GM12878 (cell line): Measurements from ENCODE around the gene ASB2. TPM values are rescaled to one million over a fixed set of nuclear protein-coding genes. Genes with fewer than 3 reads are reported as not detected.

Source experiments
- ATAC-seq: fragments of 200-7000 bp; cut with Tn5 transposase; 3 replicates; pipeline ENCODE4 v1.9.1; 2020; ENCODE audit warnings: mild to moderate bottlenecking, moderate library complexity
- BruUV-seq: library from RNA; stranded (reverse); fragments of 400-500 nt; replicated peaks from 2 replicates; lab custom pipeline; 2021; lab: Mats Ljungman, UMichigan
- CTCF ChIA-PET: fragments of 300-600 bp; sonication (Branson Sonifier 250); formaldehyde crosslinking; extraction: SDS; loops from one replicate; lab custom pipeline; 2021; ENCODE audit warnings: inconsistent platforms; lab: Yijun Ruan, JAX
- POLR2A ChIA-PET: fragments of 350-600 bp; formaldehyde crosslinking; extraction: SDS; loops from one replicate; lab custom pipeline; 2021; ENCODE audit warnings: inconsistent platforms; lab: Charles Lee
- RAD21 ChIA-PET: fragments of 300-600 bp; sonication (Branson Sonifier 250); formaldehyde crosslinking; loops from one replicate; lab custom pipeline; 2023; ENCODE audit warnings: antibody characterized with exemption; ENCODE audit not compliant: unreplicated experiment; lab: Charles Lee
- SMC1A ChIA-PET: fragments of 300-600 bp; sonication (Branson Sonifier 250); formaldehyde crosslinking; loops from one replicate; lab custom pipeline; 2023; ENCODE audit not compliant: unreplicated experiment, uncharacterized antibody; lab: Charles Lee
- DNase-seq: peaks from one replicate; pipeline ENCODE4 v3.0.0-alpha.2; 2011; ENCODE audit warnings: low read depth, low spot score
- FAIRE-seq: peaks from 3 replicates; lab custom pipeline; 2011; peaks lifted over from hg19 to GRCh38; lab: Jason Lieb, UNC
- H2AFZ ChIP-seq: 2 replicates; pipeline ENCODE4 v1.6.0; 2011; ENCODE audit warnings: low read depth, low read length, control low read depth; ENCODE audit not compliant: control insufficient read depth
- H3K27ac ChIP-seq: 2 replicates; pipeline ENCODE4 v1.5.1; 2011; ENCODE audit warnings: control low read depth; ENCODE audit not compliant: control insufficient read depth, insufficient read depth
- H3K27me3 ChIP-seq, 2 experiments: replicated peaks in 1 of 2; 2 replicates each; pipeline versions ENCODE4 v1.6.0 to v1.6.1; 2011; ENCODE audit warnings: low read length in 1 of 2; ENCODE audit not compliant: control insufficient read depth in 2 of 2, insufficient read depth in 2 of 2
- H3K36me3 ChIP-seq, 2 experiments: 2 replicates each; pipeline ENCODE4 v1.5.1; 2011; ENCODE audit warnings: low read length in 1 of 2; ENCODE audit not compliant: control insufficient read depth in 2 of 2, insufficient read depth in 2 of 2
- H3K4me1 ChIP-seq: 2 replicates; pipeline ENCODE4 v1.6.1; 2011; ENCODE audit warnings: mild to moderate bottlenecking, low read length, moderate library complexity, mixed read lengths; ENCODE audit not compliant: control insufficient read depth, insufficient read depth
- H3K4me2 ChIP-seq: 2 replicates; pipeline ENCODE4 v1.6.0; 2011; ENCODE audit warnings: control low read depth; ENCODE audit not compliant: control insufficient read depth, insufficient read depth
- H3K4me3 ChIP-seq: fragments of 200-600 bp; sonication (generic); 2 replicates; pipeline ENCODE4 v1.5.1; 2016
- H3K79me2 ChIP-seq: 2 replicates; pipeline ENCODE4 v1.6.0; 2011; ENCODE audit warnings: low read length; ENCODE audit not compliant: control insufficient read depth, insufficient read depth
- H3K9ac ChIP-seq: 2 replicates; pipeline ENCODE4 v1.8.0; 2011; ENCODE audit warnings: low read length, control low read depth, mixed read lengths; ENCODE audit not compliant: control insufficient read depth, insufficient read depth
- H3K9me3 ChIP-seq: replicated peaks from 3 replicates; pipeline ENCODE4 v1.5.1; 2011; ENCODE audit warnings: mild to moderate bottlenecking, low read length; ENCODE audit not compliant: control insufficient read depth, insufficient read depth
- H4K20me1 ChIP-seq: 2 replicates; pipeline ENCODE4 v1.6.0; 2011; ENCODE audit not compliant: control insufficient read depth, insufficient read depth
- CREB1 ChIP-seq: IDR thresholded peaks from 2 replicates; pipeline ENCODE4 v1.6.1; 2012; ENCODE audit warnings: low read depth, mild to moderate bottlenecking, inconsistent platforms
- EZH2 ChIP-seq: IDR thresholded peaks from 2 replicates; pipeline ENCODE4 v1.6.1; 2012; ENCODE audit warnings: low read depth, mild to moderate bottlenecking, control low read depth, inconsistent platforms, low read length, borderline replicate concordance; ENCODE audit not compliant: control insufficient read depth
- LARP7 ChIP-seq: fragments of 450-650 bp; IDR thresholded peaks from 2 replicates; pipeline ENCODE4 v1.6.1; 2017; ENCODE audit warnings: mild to moderate bottlenecking
- MTA3 ChIP-seq: IDR thresholded peaks from 2 replicates; pipeline ENCODE4 v1.6.1; 2012; ENCODE audit warnings: low read length, inconsistent platforms, borderline replicate concordance
- MXI1 ChIP-seq: fragments of 150-350 bp; IDR thresholded peaks from 2 replicates; pipeline ENCODE4 v1.6.1; 2011; ENCODE audit warnings: low read depth, mild to moderate bottlenecking, inconsistent platforms, low read length, improper control_type of control experiment
- RELA ChIP-seq: fragments of 450-650 bp; IDR thresholded peaks from 2 replicates; pipeline ENCODE4 v1.8.0; 2014; ENCODE audit warnings: borderline replicate concordance; ENCODE audit not compliant: partially characterized antibody
- STAT3 ChIP-seq: IDR thresholded peaks from 2 replicates; pipeline ENCODE4 v1.6.1; 2011; ENCODE audit warnings: low read depth, low read length, improper control_type of control experiment
- TCF3 ChIP-seq: IDR thresholded peaks from 2 replicates; pipeline ENCODE4 v1.6.1; 2012; ENCODE audit warnings: low read depth, mild to moderate bottlenecking, low read length, borderline replicate concordance; ENCODE audit not compliant: insufficient read depth
- USF2 ChIP-seq: IDR thresholded peaks from 2 replicates; pipeline ENCODE4 v1.6.1; 2011; ENCODE audit warnings: low read depth, low read length, improper control_type of control experiment, borderline replicate concordance
- YBX1 ChIP-seq: fragments of 450-650 bp; IDR thresholded peaks from 2 replicates; pipeline ENCODE4 v1.6.1; 2016; ENCODE audit warnings: antibody characterized with exemption
- YY1 ChIP-seq: IDR thresholded peaks from 2 replicates; pipeline ENCODE4 v1.6.1; 2011; ENCODE audit warnings: low read depth, mild to moderate bottlenecking, low read length
- WGBS: methylation state at CpG from one replicate; pipeline ENCODE4 v1.1.6; 2016; ENCODE audit warnings: low lambda C conversion rate; ENCODE audit not compliant: insufficient replicate concordance, insufficient coverage; ENCODE audit errors: missing lambda C conversion rate; 5-methylcytosine and 5-hydroxymethylcytosine counted together
- in situ Hi-C: fragments of 300-500 bp; cut with MboI; formaldehyde crosslinking; loops from 9 replicates; pipeline ENCODE4 v1.14.3; 2018; ENCODE audit warnings: mixed read lengths
- intact Hi-C: fragments of 100-400 bp; cut with micrococcal nuclease; formaldehyde crosslinking; loops from one replicate; pipeline ENCODE4 v1.14.2; 2022; ENCODE audit not compliant: unreplicated experiment
- polyA plus RNA-seq, 11 experiments: library from polyadenylated mRNA; depleted of rRNA in 4 of 11; unstranded in 6 of 11; stranded (reverse) in 5 of 11; fragments of >200 nt; fragmentation: Nextera tagmentation in 4 of 11; fragmentation: Illumina TruSeq in 1 of 11; extraction: Ambion mirVana in 4 of 11; extraction: Trizol in 1 of 11; gene quantifications; 1 replicate in 1 of 11; 2 replicates in 10 of 11; pipeline versions ENCODE4 v1.2.1 to v1.2.3, GENCODE V29; 2011 to 2016; ENCODE audit warnings: inconsistent platforms in 2 of 11, missing spikeins in 2 of 11, low read depth in 1 of 11
- total RNA-seq, 4 experiments: library from RNA; depleted of rRNA in 3 of 4; stranded (reverse); fragments of >200 nt in 3 of 4; fragmentation: Illumina TruSeq in 1 of 4; extraction: Trizol in 1 of 4; gene quantifications; 2 replicates each; pipeline versions ENCODE4 v1.2.1 to v1.2.3, GENCODE V29; 2013 to 2021
- TF ChIP-seq, protein P1 (sequence below), 3 experiments: IDR thresholded peaks in 2 of 3; conservative IDR thresholded peaks in 1 of 3; 2 replicates each; pipeline ENCODE4 v1.5.1; 2011; ENCODE audit warnings: low read depth in 3 of 3, low read length in 3 of 3, mild to moderate bottlenecking in 3 of 3, control low read depth in 2 of 3, moderate library complexity in 2 of 3, inconsistent platforms in 1 of 3, mixed read lengths in 1 of 3; ENCODE audit not compliant: control insufficient read depth in 2 of 3, insufficient read depth in 1 of 3; ENCODE audit errors: extremely low read depth in 1 of 3
- TF ChIP-seq, protein P2 (sequence below): fragments of 150-350 bp; IDR thresholded peaks from 2 replicates; pipeline ENCODE4 v1.6.1; 2014; ENCODE audit warnings: mild to moderate bottlenecking, low read depth, low read length
- TF ChIP-seq, protein P3 (sequence below): fragments of 450-650 bp; IDR thresholded peaks from 2 replicates; pipeline ENCODE4 v1.6.1; 2017; ENCODE audit warnings: mild to moderate bottlenecking, moderate library complexity

ASB2 gene
- total and polyA plus RNA-seq, 10 of the 15 experiments (the other 5 are each of a cell fraction or from before 2014, with no cell fraction given), result 3.0 to 54.8 (median 33.5) TPM

- intact Hi-C loops (no loop called here), in situ Hi-C loops (loop anchor here (25.0 kb wide), 2 partner anchors 1199 to 1701 kb away; no protein-coding TSS in a partner anchor)
- Histone ChIP-seq H3K4me3 (no peak overlapping the region), H3K9me3 (no peaks in the 10 kb centered on the region; the same call in 2 of the 3 replicates), H2AFZ (no peak overlapping the region), H3K79me2 (no peaks in the 10 kb centered on the region; the same call in 1 of the 2 replicates), H3K27me3 (no peaks in the 10 kb centered on the region), H4K20me1 (no peaks in the 10 kb centered on the region), H3K4me2 (no peak overlapping the region), H3K9ac (peak overlapping the region; percentile 10; the same call in 1 of the 2 replicates), H3K36me3 (no peaks in the 10 kb centered on the region), H3K27ac (peak overlapping the region; percentile 90), H3K4me1 (peaks cover 95% of the 10 kb centered on the region)
- ATAC-seq (no peak), DNase-seq (no peak), FAIRE-seq (no peak)
- SMC1A ChIA-PET, result interaction anchor here (0.8 to 19.5 kb wide), 8 partner anchors 14 to 50 kb away, joined by 3 to 409 read pairs (median 7); partner anchors contain the start of genes ASB2 and CCDC197
- POLR2A ChIA-PET, result interaction anchor here (0.6 to 7.8 kb wide), 10 partner anchors 9 to 782 kb away, joined by 3 to 128 read pairs (median 6); partner anchors contain the start of gene ASB2
- RAD21 ChIA-PET, result interaction anchor here (0.9 to 15.3 kb wide), 7 partner anchors 14 to 49 kb away, joined by 3 to 324 read pairs (median 6); partner anchors contain the start of genes ASB2 and CCDC197
- no TSS peak for BruUV-seq
- 82% methylated on average over 3 of the region's 3 CpGs for WGBS
- CTCF ChIA-PET, result interaction anchor here (1.1 to 6.6 kb wide), 9 partner anchors 7 to 50 kb away, joined by 3 to 73 read pairs (median 10); partner anchors contain the start of gene ASB2
- TF ChIP-seq, protein P1, sequence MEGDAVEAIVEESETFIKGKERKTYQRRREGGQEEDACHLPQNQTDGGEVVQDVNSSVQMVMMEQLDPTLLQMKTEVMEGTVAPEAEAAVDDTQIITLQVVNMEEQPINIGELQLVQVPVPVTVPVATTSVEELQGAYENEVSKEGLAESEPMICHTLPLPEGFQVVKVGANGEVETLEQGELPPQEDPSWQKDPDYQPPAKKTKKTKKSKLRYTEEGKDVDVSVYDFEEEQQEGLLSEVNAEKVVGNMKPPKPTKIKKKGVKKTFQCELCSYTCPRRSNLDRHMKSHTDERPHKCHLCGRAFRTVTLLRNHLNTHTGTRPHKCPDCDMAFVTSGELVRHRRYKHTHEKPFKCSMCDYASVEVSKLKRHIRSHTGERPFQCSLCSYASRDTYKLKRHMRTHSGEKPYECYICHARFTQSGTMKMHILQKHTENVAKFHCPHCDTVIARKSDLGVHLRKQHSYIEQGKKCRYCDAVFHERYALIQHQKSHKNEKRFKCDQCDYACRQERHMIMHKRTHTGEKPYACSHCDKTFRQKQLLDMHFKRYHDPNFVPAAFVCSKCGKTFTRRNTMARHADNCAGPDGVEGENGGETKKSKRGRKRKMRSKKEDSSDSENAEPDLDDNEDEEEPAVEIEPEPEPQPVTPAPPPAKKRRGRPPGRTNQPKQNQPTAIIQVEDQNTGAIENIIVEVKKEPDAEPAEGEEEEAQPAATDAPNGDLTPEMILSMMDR (IDR thresholded peaks at IDR 0.05 in 2 of 3, conservative IDR thresholded peaks at IDR 0.05 in 1 of 3; ENCODE audit: control insufficient read depth in 2 of 3, extremely low read depth in 1 of 3, insufficient read depth in 1 of 3, low read depth in 3 of 3, low read length in 3 of 3), result no peak
- no peak for TF ChIP-seq RELA
- TF ChIP-seq CREB1, result no peak
- no peak for TF ChIP-seq EZH2
- TF ChIP-seq YBX1, result no peak
- TF ChIP-seq MTA3, result no peak
- no peak for TF ChIP-seq LARP7
- TF ChIP-seq MXI1, result no peak
- TF ChIP-seq YY1, result no peak
- TF ChIP-seq, protein P2, sequence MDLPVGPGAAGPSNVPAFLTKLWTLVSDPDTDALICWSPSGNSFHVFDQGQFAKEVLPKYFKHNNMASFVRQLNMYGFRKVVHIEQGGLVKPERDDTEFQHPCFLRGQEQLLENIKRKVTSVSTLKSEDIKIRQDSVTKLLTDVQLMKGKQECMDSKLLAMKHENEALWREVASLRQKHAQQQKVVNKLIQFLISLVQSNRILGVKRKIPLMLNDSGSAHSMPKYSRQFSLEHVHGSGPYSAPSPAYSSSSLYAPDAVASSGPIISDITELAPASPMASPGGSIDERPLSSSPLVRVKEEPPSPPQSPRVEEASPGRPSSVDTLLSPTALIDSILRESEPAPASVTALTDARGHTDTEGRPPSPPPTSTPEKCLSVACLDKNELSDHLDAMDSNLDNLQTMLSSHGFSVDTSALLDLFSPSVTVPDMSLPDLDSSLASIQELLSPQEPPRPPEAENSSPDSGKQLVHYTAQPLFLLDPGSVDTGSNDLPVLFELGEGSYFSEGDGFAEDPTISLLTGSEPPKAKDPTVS, result no peak
- TF ChIP-seq USF2, result no peak
- TF ChIP-seq, protein P3, sequence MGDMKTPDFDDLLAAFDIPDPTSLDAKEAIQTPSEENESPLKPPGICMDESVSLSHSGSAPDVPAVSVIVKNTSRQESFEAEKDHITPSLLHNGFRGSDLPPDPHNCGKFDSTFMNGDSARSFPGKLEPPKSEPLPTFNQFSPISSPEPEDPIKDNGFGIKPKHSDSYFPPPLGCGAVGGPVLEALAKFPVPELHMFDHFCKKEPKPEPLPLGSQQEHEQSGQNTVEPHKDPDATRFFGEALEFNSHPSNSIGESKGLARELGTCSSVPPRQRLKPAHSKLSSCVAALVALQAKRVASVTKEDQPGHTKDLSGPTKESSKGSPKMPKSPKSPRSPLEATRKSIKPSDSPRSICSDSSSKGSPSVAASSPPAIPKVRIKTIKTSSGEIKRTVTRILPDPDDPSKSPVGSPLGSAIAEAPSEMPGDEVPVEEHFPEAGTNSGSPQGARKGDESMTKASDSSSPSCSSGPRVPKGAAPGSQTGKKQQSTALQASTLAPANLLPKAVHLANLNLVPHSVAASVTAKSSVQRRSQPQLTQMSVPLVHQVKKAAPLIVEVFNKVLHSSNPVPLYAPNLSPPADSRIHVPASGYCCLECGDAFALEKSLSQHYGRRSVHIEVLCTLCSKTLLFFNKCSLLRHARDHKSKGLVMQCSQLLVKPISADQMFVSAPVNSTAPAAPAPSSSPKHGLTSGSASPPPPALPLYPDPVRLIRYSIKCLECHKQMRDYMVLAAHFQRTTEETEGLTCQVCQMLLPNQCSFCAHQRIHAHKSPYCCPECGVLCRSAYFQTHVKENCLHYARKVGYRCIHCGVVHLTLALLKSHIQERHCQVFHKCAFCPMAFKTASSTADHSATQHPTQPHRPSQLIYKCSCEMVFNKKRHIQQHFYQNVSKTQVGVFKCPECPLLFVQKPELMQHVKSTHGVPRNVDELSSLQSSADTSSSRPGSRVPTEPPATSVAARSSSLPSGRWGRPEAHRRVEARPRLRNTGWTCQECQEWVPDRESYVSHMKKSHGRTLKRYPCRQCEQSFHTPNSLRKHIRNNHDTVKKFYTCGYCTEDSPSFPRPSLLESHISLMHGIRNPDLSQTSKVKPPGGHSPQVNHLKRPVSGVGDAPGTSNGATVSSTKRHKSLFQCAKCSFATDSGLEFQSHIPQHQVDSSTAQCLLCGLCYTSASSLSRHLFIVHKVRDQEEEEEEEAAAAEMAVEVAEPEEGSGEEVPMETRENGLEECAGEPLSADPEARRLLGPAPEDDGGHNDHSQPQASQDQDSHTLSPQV, result no peak
- TF ChIP-seq TCF3, result no peak
- TF ChIP-seq STAT3, result no peak
Observed at GRCh38 chr14:93960774-93961438, 15.5 kb downstream of the ASB2 start.
